CD14-positive monocyte (primary cell): ENCODE results near the gene SLC66A2. TPM values are rescaled to one million over a fixed set of nuclear protein-coding genes. Genes with fewer than 3 reads are reported as not detected.

Source experiments
- DNase-seq, 3 donors: peaks; one replicate each; pipeline ENCODE4 v3.0.0-alpha.2; 2011 to 2022
- H2AFZ ChIP-seq: 2 replicates; pipeline ENCODE4 v1.6.0; 2012; ENCODE audit warnings: mild to moderate bottlenecking, low read depth, low read length, inconsistent platforms; ENCODE audit not compliant: insufficient read depth, poor library complexity, severe bottlenecking
- H3K27ac ChIP-seq, 2 donors: 1 replicate in 1 of 2; 2 replicates in 1 of 2; pipeline ENCODE4 v1.5.1; 2012 to 2013; ENCODE audit warnings: low read length in 2 of 2, control low read depth in 1 of 2, inconsistent platforms in 1 of 2, low read depth in 1 of 2, mild to moderate bottlenecking in 1 of 2
- H3K27me3 ChIP-seq, 2 donors: one replicate each; pipeline versions ENCODE4 v1.6.0 to v1.6.1; 2011 to 2013; ENCODE audit warnings: low read length in 2 of 2; ENCODE audit not compliant: control insufficient read depth in 2 of 2, insufficient read depth in 2 of 2
- H3K36me3 ChIP-seq, 2 donors: replicated peaks in 1 of 2; 1 replicate in 1 of 2; 2 replicates in 1 of 2; pipeline versions ENCODE4 v1.5.1 to v1.6.1; 2012 to 2013; ENCODE audit warnings: low read length in 2 of 2, control low read depth in 1 of 2, inconsistent platforms in 1 of 2, mild to moderate bottlenecking in 1 of 2; ENCODE audit not compliant: insufficient read depth in 2 of 2, control insufficient read depth in 1 of 2
- H3K4me1 ChIP-seq, 2 donors: 1 replicate in 1 of 2; 2 replicates in 1 of 2; pipeline versions ENCODE4 v1.5.1 to v1.6.1; 2012 to 2013; ENCODE audit warnings: low read length in 2 of 2, control low read depth in 1 of 2, inconsistent platforms in 1 of 2, mild to moderate bottlenecking in 1 of 2, moderate library complexity in 1 of 2; ENCODE audit not compliant: insufficient read depth in 2 of 2, control insufficient read depth in 1 of 2
- H3K4me2 ChIP-seq: replicated peaks from 2 replicates; pipeline ENCODE3; 2012; ENCODE audit warnings: low read length, moderate library complexity, mild to moderate bottlenecking; ENCODE audit not compliant: poor library complexity, severe bottlenecking; ENCODE audit errors: extremely low read depth
- H3K4me3 ChIP-seq, 3 experiments: fragments of 200-600 bp in 1 of 3; sonication (generic) in 1 of 3; replicated peaks in 1 of 3; 1 replicate in 2 of 3; 2 replicates in 1 of 3; pipeline ENCODE4 v1.5.1; 2011 to 2013; ENCODE audit warnings: low read length in 3 of 3, mild to moderate bottlenecking in 3 of 3, control low read depth in 2 of 3, low read depth in 2 of 3, inconsistent platforms in 1 of 3, moderate library complexity in 1 of 3
- H3K79me2 ChIP-seq: 2 replicates; pipeline ENCODE4 v1.6.0; 2012; ENCODE audit warnings: mild to moderate bottlenecking, control low read depth, inconsistent platforms, low read length, moderate library complexity; ENCODE audit not compliant: insufficient read depth
- H3K9ac ChIP-seq: 2 replicates; pipeline ENCODE4 v1.6.0; 2017; ENCODE audit warnings: low read length, mild to moderate bottlenecking; ENCODE audit not compliant: insufficient read depth, poor library complexity, severe bottlenecking
- H3K9me3 ChIP-seq, 2 donors: replicated peaks in 1 of 2; 1 replicate in 1 of 2; 2 replicates in 1 of 2; pipeline versions ENCODE4 v1.5.1 to v1.6.1; 2012 to 2013; ENCODE audit warnings: low read length in 2 of 2, control low read depth in 1 of 2; ENCODE audit not compliant: control insufficient read depth in 1 of 2, insufficient read depth in 1 of 2
- H4K20me1 ChIP-seq: 2 replicates; pipeline ENCODE4 v1.6.0; 2012; ENCODE audit warnings: mild to moderate bottlenecking, low read length, control low read depth, moderate library complexity; ENCODE audit not compliant: insufficient read depth
- H3K27ac Mint-ChIP-seq, 7 donors: one replicate each; pipeline ENCODE4 v1.8.0; 2020; ENCODE audit warnings: mild to moderate bottlenecking in 7 of 7, mixed read lengths in 7 of 7, moderate library complexity in 6 of 7, inconsistent platforms in 2 of 7
- H3K27me3 Mint-ChIP-seq, 3 donors: one replicate each; pipeline ENCODE4 v1.8.0; 2021 to 2022; ENCODE audit warnings: low read depth in 3 of 3, mild to moderate bottlenecking in 3 of 3, mixed read lengths in 3 of 3, moderate library complexity in 3 of 3, inconsistent platforms in 1 of 3
- H3K36me3 Mint-ChIP-seq, 2 donors: one replicate each; pipeline ENCODE4 v1.8.0; 2020; ENCODE audit warnings: mixed read lengths in 2 of 2, inconsistent platforms in 1 of 2, mild to moderate bottlenecking in 1 of 2
- H3K4me1 Mint-ChIP-seq: one replicate; pipeline ENCODE4 v1.8.0; 2020; ENCODE audit warnings: mild to moderate bottlenecking, mixed read lengths
- H3K4me3 Mint-ChIP-seq, 2 donors: one replicate each; pipeline ENCODE4 v1.8.0; 2020; ENCODE audit warnings: mild to moderate bottlenecking in 2 of 2, mixed read lengths in 2 of 2, moderate library complexity in 1 of 2
- H3K9me3 Mint-ChIP-seq, 7 donors: one replicate each; pipeline ENCODE4 v1.8.0; 2020 to 2022; ENCODE audit warnings: mixed read lengths in 7 of 7, mild to moderate bottlenecking in 6 of 7, moderate library complexity in 6 of 7, inconsistent platforms in 2 of 7
- CTCF ChIP-seq: fragments of 200-600 bp; IDR thresholded peaks from one replicate; pipeline ENCODE4 v1.8.0; 2022; ENCODE audit warnings: antibody characterized with exemption, mild to moderate bottlenecking
- WGBS: methylation state at CpG from one replicate; pipeline ENCODE4 v1.1.5; 2013; ENCODE audit warnings: missing lambda C conversion rate; ENCODE audit not compliant: insufficient coverage; 5-methylcytosine and 5-hydroxymethylcytosine counted together
- intact Hi-C, 2 donors: fragments of 100-400 bp; cut with micrococcal nuclease; formaldehyde crosslinking; loops; one replicate each; pipeline versions ENCODE4 v1.15.0 to v1.15.1; 2023
- polyA plus RNA-seq, 3 donors: library from polyadenylated mRNA; depleted of rRNA in 1 of 3; unstranded in 2 of 3; stranded (reverse) in 1 of 3; fragments of 300-500 nt in 2 of 3; fragments of >200 nt in 1 of 3; fragmentation: Illumina TruSeq in 2 of 3; gene quantifications; 1 replicate in 2 of 3; 2 replicates in 1 of 3; pipeline ENCODE4 v1.2.3, GENCODE V29; 2012 to 2021

SLC66A2 gene
- polyA plus RNA-seq, 3 donors = 26.8 to 42.6 (median 33.8) TPM

- Histone ChIP-seq H3K36me3 (peaks cover 80 to 100% of the 10 kb centered on the region in 2 donors), H3K79me2 (peaks cover 96% of the 10 kb centered on the region), H3K4me3 (no peak overlapping the region), H2AFZ (no peak overlapping the region), H3K4me2 (no peak overlapping the region), H3K27me3 (no peaks in the 10 kb centered on the region), H3K9me3 (peaks cover 50 to 52% of the 10 kb centered on the region in 2 donors), H4K20me1 (peaks cover 99% of the 10 kb centered on the region), H3K9ac (no peak overlapping the region), H3K4me1 (no peaks in the 10 kb centered on the region), H3K27ac (no peak overlapping the region)
- Mint-ChIP-seq H3K9me3 (peaks cover 36 to 63% (median 50%) of the 10 kb centered on the region in 7 donors), H3K36me3 (peaks cover 97 to 100% of the 10 kb centered on the region in 2 donors), H3K27ac (no peak overlapping the region), H3K4me3 (no peak overlapping the region), H3K27me3 (peaks cover 0 to under 1% (median 0%) of the 10 kb centered on the region in 3 donors), H3K4me1 (peaks cover 6% of the 10 kb centered on the region)
- TF ChIP-seq CTCF = no peak
- intact Hi-C loops = no loop called here
- WGBS = 96% methylated on average over 4 of the region's 9 CpGs
- DNase-seq = no peak
Observed at GRCh38 chr18:79938196-79938595, 13.3 kb downstream of the SLC66A2 start.

- peaks cover 71 to 100% of the 10 kb centered on the region in 2 donors for H3K36me3 ChIP-seq
- Mint-ChIP-seq H3K4me1 (peaks cover 6% of the 10 kb centered on the region), H3K4me3 (no peak overlapping the region), H3K27me3 (no peaks in the 10 kb centered on the region), H3K36me3 (peaks cover 95 to 100% of the 10 kb centered on the region in 2 donors), H3K9me3 (peaks cover 45 to 70% (median 57%) of the 10 kb centered on the region in 7 donors), H3K27ac (no peak overlapping the region)
- no peak overlapping the region for H3K4me3 ChIP-seq
- no peak overlapping the region for H3K4me2 ChIP-seq
- peaks cover 96% of the 10 kb centered on the region for H3K79me2 ChIP-seq
- H3K9ac ChIP-seq = no peak overlapping the region
- TF ChIP-seq CTCF = no peak
- H3K9me3 ChIP-seq = peaks cover 52 to 59% of the 10 kb centered on the region in 2 donors
- no peaks in the 10 kb centered on the region for H3K27me3 ChIP-seq
- DNase-seq = no peak
- H3K27ac ChIP-seq = no peak overlapping the region
- 97% methylated on average over 25 of the region's 25 CpGs for WGBS
- no peaks in the 10 kb centered on the region for H3K4me1 ChIP-seq
- no peak overlapping the region for H2AFZ ChIP-seq
- peaks cover 99% of the 10 kb centered on the region for H4K20me1 ChIP-seq
- intact Hi-C loops = no loop called here
Observed at GRCh38 chr18:79937103-79937860, 14.2 kb downstream of the SLC66A2 start.
